HepG2 (cell line): ENCODE results near the gene STAMBPL1. TPM values are rescaled to one million over a fixed set of nuclear protein-coding genes. Genes with fewer than 3 reads are reported as not detected.
A peak's percentile ranks its signal among the peaks of the same experiment; 100 is the strongest.

Source experiments
- ATAC-seq: fragments of 200-7000 bp; cut with Tn5 transposase; 3 replicates; pipeline ENCODE4 v1.9.1; 2020; ENCODE audit warnings: mild to moderate bottlenecking, moderate library complexity
- BruUV-seq: library from RNA; stranded (reverse); fragments of 400-500 nt; replicated peaks from 2 replicates; lab custom pipeline; 2021; lab: Mats Ljungman, UMichigan
- CTCF ChIA-PET: fragments of 300-600 bp; formaldehyde crosslinking; extraction: SDS; loops from one replicate; lab custom pipeline; 2021; ENCODE audit warnings: low total read pairs, inconsistent platforms, low intra/inter-chr PET ratio; lab: Yijun Ruan, JAX
- POLR2A ChIA-PET: fragments of 350-600 bp; sonication (Branson Sonifier 250); formaldehyde crosslinking; loops from one replicate; lab custom pipeline; 2020; ENCODE audit warnings: antibody characterized with exemption, inconsistent platforms; lab: Yijun Ruan, JAX
- DNase-seq: peaks from one replicate; pipeline ENCODE4 v3.0.0-alpha.2; 2015; ENCODE audit warnings: low spot score
- FAIRE-seq: peaks from 3 replicates; lab custom pipeline; 2011; peaks lifted over from hg19 to GRCh38; lab: Jason Lieb, UNC
- H2AFZ ChIP-seq: one replicate; pipeline ENCODE4 v1.6.1; 2011; ENCODE audit warnings: low read length, inconsistent platforms
- H3K27ac ChIP-seq: fragments of 300-600 bp; 3 replicates; pipeline ENCODE4 v1.8.0; 2011; ENCODE audit warnings: mixed run types, mild to moderate bottlenecking, mixed read lengths, low read length, inconsistent platforms; ENCODE audit not compliant: insufficient read depth; ENCODE audit errors: extremely low read length
- H3K27me3 ChIP-seq, 2 experiments: fragments of 200-600 bp in 1 of 2; 2 replicates in 1 of 2; 3 replicates in 1 of 2; pipeline versions ENCODE4 v1.6.0 to v1.8.0; 2011; ENCODE audit warnings: low read length in 2 of 2, mild to moderate bottlenecking in 2 of 2, moderate library complexity in 2 of 2, inconsistent platforms in 1 of 2; ENCODE audit not compliant: insufficient read depth in 2 of 2, control insufficient read depth in 1 of 2
- H3K36me3 ChIP-seq, 2 experiments: fragments of 200-600 bp in 1 of 2; replicated peaks in 1 of 2; 2 replicates in 1 of 2; 3 replicates in 1 of 2; pipeline versions ENCODE4 v1.5.1 to v1.8.0; 2011; ENCODE audit warnings: low read length in 2 of 2, inconsistent platforms in 1 of 2; ENCODE audit not compliant: insufficient read depth in 2 of 2, control insufficient read depth in 1 of 2
- H3K4me1 ChIP-seq: 2 replicates; pipeline ENCODE4 v1.5.1; 2012; ENCODE audit warnings: low read length, inconsistent platforms; ENCODE audit not compliant: insufficient read depth
- H3K4me2 ChIP-seq: 2 replicates; pipeline ENCODE4 v1.6.0; 2011; ENCODE audit warnings: low read depth, low read length, inconsistent platforms
- H3K4me3 ChIP-seq, 3 experiments: fragments of 200-600 bp in 1 of 3; sonication (generic), shearing (Covaris generic) in 1 of 3; replicated peaks in 1 of 3; 2 replicates each; pipeline ENCODE4 v1.5.1; 2011 to 2016; ENCODE audit warnings: low read length in 3 of 3, inconsistent platforms in 2 of 3, low read depth in 2 of 3, mild to moderate bottlenecking in 2 of 3, control low read depth in 1 of 3, mixed read lengths in 1 of 3; ENCODE audit not compliant: insufficient read depth in 1 of 3
- H3K79me2 ChIP-seq: one replicate; pipeline ENCODE4 v1.6.1; 2011; ENCODE audit warnings: low read length, inconsistent platforms; ENCODE audit not compliant: insufficient read depth
- H3K9ac ChIP-seq: 2 replicates; pipeline ENCODE4 v1.6.0; 2011; ENCODE audit warnings: mild to moderate bottlenecking, low read depth, low read length, inconsistent platforms; ENCODE audit not compliant: insufficient read depth
- H3K9me3 ChIP-seq: 2 replicates; pipeline ENCODE4 v1.5.1; 2012; ENCODE audit warnings: mild to moderate bottlenecking, low read length
- H4K20me1 ChIP-seq: 2 replicates; pipeline ENCODE4 v1.6.0; 2011; ENCODE audit warnings: inconsistent platforms, mild to moderate bottlenecking, low read length, moderate library complexity; ENCODE audit not compliant: insufficient read depth
- ATRX ChIP-seq: sonication (generic); formaldehyde crosslinking; IDR thresholded peaks from 2 replicates; pipeline ENCODE4 v1.4.0; 2020; ENCODE audit warnings: missing genetic modification reagents, borderline replicate concordance
- BRD4 ChIP-seq: sonication (generic); formaldehyde crosslinking; IDR thresholded peaks from 2 replicates; pipeline ENCODE4 v1.4.0; 2020; ENCODE audit warnings: missing genetic modification reagents
- DDIT3 ChIP-seq: sonication (generic); formaldehyde crosslinking; IDR thresholded peaks from 2 replicates; pipeline ENCODE4 v1.4.0; 2020; ENCODE audit warnings: mild to moderate bottlenecking, missing genetic modification reagents
- POLR2AphosphoS2 ChIP-seq: IDR thresholded peaks from 2 replicates; pipeline ENCODE4 v1.6.1; 2011; ENCODE audit warnings: low read depth, low read length, improper control_type of control experiment
- SMAD3 ChIP-seq: sonication (generic); formaldehyde crosslinking; IDR thresholded peaks from 2 replicates; pipeline ENCODE4 v1.4.0; 2020; ENCODE audit warnings: missing genetic modification reagents
- ZNF772 ChIP-seq: sonication (generic); formaldehyde crosslinking; IDR thresholded peaks from 2 replicates; pipeline ENCODE4 v1.5.0; 2020; ENCODE audit warnings: mild to moderate bottlenecking, missing genetic modification reagents
- WGBS: methylation state at CpG from one replicate; pipeline ENCODE4 v1.1.6; 2017; ENCODE audit warnings: low lambda C conversion rate; 5-methylcytosine and 5-hydroxymethylcytosine counted together
- in situ Hi-C: cut with HindIII; loops from 2 replicates; pipeline ENCODE4 v1.10.0; 2017; ENCODE audit warnings: low pct_unique_long_range_greater_than_20kb; ENCODE audit not compliant: extremely low pct_ligation_motif_present
- intact Hi-C: fragments of 100-400 bp; cut with micrococcal nuclease; formaldehyde crosslinking; loops from one replicate; pipeline ENCODE4 v1.10.0; 2022; ENCODE audit not compliant: unreplicated experiment
- polyA plus RNA-seq, 8 experiments: library from polyadenylated mRNA; depleted of rRNA in 3 of 8; stranded (reverse) in 7 of 8; unstranded in 1 of 8; fragments of >200 nt; fragmentation: Illumina TruSeq in 4 of 8; extraction: Trizol in 4 of 8; gene quantifications; 2 replicates each; pipeline versions ENCODE4 v1.2.1 to v1.2.3, GENCODE V29; 2011 to 2016; ENCODE audit warnings: low read depth in 4 of 8, missing spikeins in 1 of 8, mixed read lengths in 1 of 8; ENCODE audit not compliant: insufficient read depth in 1 of 8
- total RNA-seq, 5 experiments: library from RNA; depleted of rRNA; stranded (reverse); fragments of >200 nt; fragmentation: Illumina TruSeq; extraction: Trizol; gene quantifications; 2 replicates each; pipeline ENCODE4 v1.2.3, GENCODE V29; 2016; ENCODE audit warnings: low read depth in 1 of 5

The STAMBPL1 gene
- total and polyA plus RNA-seq, 2 of the 13 experiments (the other 11 are each of a cell fraction or from before 2014, with no cell fraction given) = 1.4 to 1.5 TPM

GRCh38 chr10:88880282-88881076 is 434 bp downstream of the STAMBPL1 start (continued):
- TF ChIP-seq POLR2AphosphoS2 = no peak

GRCh38 chr10:88881320-88881719 is 1.3 kb downstream of the STAMBPL1 start:
- BruUV-seq = TSS peak; percentile 74
- ATAC-seq = no peak
- peaks cover 0 to 15% of the 10 kb centered on the region in 2 experiments; a peak in 1 of 5 replicates for H3K27me3 ChIP-seq
- TF ChIP-seq ATRX (CRISPR knock-in tag) = no peak
- no peak for TF ChIP-seq BRD4 (CRISPR knock-in tag)
- no peak for TF ChIP-seq DDIT3 (CRISPR knock-in tag)
- no peak for TF ChIP-seq SMAD3 (CRISPR knock-in tag)
- TF ChIP-seq ZNF772 (CRISPR knock-in tag) = no peak
- H2AFZ ChIP-seq = no peak overlapping the region
- no peaks in the 10 kb centered on the region for H4K20me1 ChIP-seq
- intact Hi-C loops (loop anchor here (2.0 to 5.0 kb wide), 3 partner anchors 47 to 141 kb away; no protein-coding TSS in a partner anchor), in situ Hi-C loops (no loop called here)
- DNase-seq = no peak
- no peaks in the 10 kb centered on the region for H3K36me3 ChIP-seq
- H3K9me3 ChIP-seq = no peaks in the 10 kb centered on the region
- 30% methylated on average over 6 of the region's 6 CpGs for WGBS
- ChIA-PET POLR2A (no interaction called here), CTCF (no interaction called here)
- peak overlapping the region; percentile 65 to 85 (median 67); a peak in 5 of 6 replicates for H3K4me3 ChIP-seq
- FAIRE-seq = no peak
- no peak overlapping the region for H3K27ac ChIP-seq
- no peaks in the 10 kb centered on the region for H3K79me2 ChIP-seq
- H3K4me2 ChIP-seq = peak overlapping the region; percentile 91
- H3K4me1 ChIP-seq = peaks cover 20% of the 10 kb centered on the region
- H3K9ac ChIP-seq = peak overlapping the region; percentile 58; the same call in 1 of the 2 replicates
